Heart left ventricle (tissue), 16 donors: ENCODE results near the gene ADA. TPM values are rescaled to one million over a fixed set of nuclear protein-coding genes. Genes with fewer than 3 reads are reported as not detected.

ENCODE experiments used
- ATAC-seq, 4 donors: fragments of 200-7000 bp; cut with Tn5 transposase; one replicate each; pipeline ENCODE4 v1.9.1; 2020 to 2022; ENCODE audit warnings: moderate library complexity in 4 of 4, mild to moderate bottlenecking in 3 of 4, moderate number of reproducible peaks in 1 of 4
- DNase-seq, 5 donors: peaks; one replicate each; pipeline ENCODE4 v3.0.0-alpha.2; 2020
- H3K27ac ChIP-seq, 12 donors: fragments of 200-600 bp; sonication (generic) in 4 of 12; one replicate each; pipeline versions ENCODE4 v1.5.0 to v1.8.0; 2016 to 2022; ENCODE audit warnings: mild to moderate bottlenecking in 2 of 12
- H3K27me3 ChIP-seq, 9 donors: fragments of 200-600 bp; sonication (generic) in 2 of 9; one replicate each; pipeline versions ENCODE4 v1.5.1 to v1.8.0; 2016 to 2022; ENCODE audit warnings: mild to moderate bottlenecking in 3 of 9
- H3K36me3 ChIP-seq, 9 donors: fragments of 200-600 bp; sonication (generic) in 2 of 9; one replicate each; pipeline versions ENCODE4 v1.5.0 to v1.8.0; 2018 to 2022; ENCODE audit warnings: mild to moderate bottlenecking in 2 of 9
- H3K4me1 ChIP-seq, 12 donors: fragments of 200-600 bp; sonication (generic) in 4 of 12; one replicate each; pipeline versions ENCODE4 v1.5.0 to v1.8.0; 2016 to 2022; ENCODE audit warnings: mild to moderate bottlenecking in 3 of 12
- H3K4me3 ChIP-seq, 12 donors: fragments of 200-600 bp; sonication (generic) in 4 of 12; one replicate each; pipeline versions ENCODE4 v1.5.0 to v1.8.0; 2017 to 2022; ENCODE audit warnings: mild to moderate bottlenecking in 9 of 12, moderate library complexity in 4 of 12
- H3K9me3 ChIP-seq, 12 donors: fragments of 200-600 bp; sonication (generic) in 4 of 12; one replicate each; pipeline versions ENCODE4 v1.5.0 to v1.8.0; 2016 to 2022; ENCODE audit warnings: mild to moderate bottlenecking in 1 of 12
- CTCF ChIP-seq, 12 donors: fragments of 200-600 bp; sonication (generic) in 4 of 12; IDR thresholded peaks; one replicate each; pipeline versions ENCODE4 v1.5.0 to v1.8.0; 2018 to 2022; ENCODE audit warnings: antibody characterized with exemption in 12 of 12, mild to moderate bottlenecking in 5 of 12
- POLR2A ChIP-seq, 2 donors: fragments of 450-650 bp; IDR thresholded peaks; one replicate each; pipeline ENCODE4 v1.6.1; 2017; ENCODE audit warnings: antibody characterized with exemption in 2 of 2, mild to moderate bottlenecking in 2 of 2, moderate library complexity in 2 of 2
- WGBS, 4 donors: extraction: QIAGEN DNeasy Blood & Tissue Kit in 2 of 4; methylation state at CpG; one replicate each; pipeline versions ENCODE4 v1.1.5 to v1.1.7; 2013 to 2018; 5-methylcytosine and 5-hydroxymethylcytosine counted together
- intact Hi-C, 10 donors: fragments of 100-400 bp; cut with DNase I; formaldehyde crosslinking; loops; one replicate each; pipeline versions ENCODE4 v1.11.1 to v1.14.2; 2022
- polyA plus RNA-seq, 2 donors: library from polyadenylated mRNA; stranded (reverse); fragments of 200-250 nt; gene quantifications; one replicate each; pipeline ENCODE4 v1.2.3, GENCODE V29; 2013
- total RNA-seq, 9 donors: library from RNA; depleted of rRNA in 2 of 9; stranded (reverse); fragments of >200 nt in 2 of 9; fragmentation: NEBNext Ultra II Directional in 3 of 9; extraction: Animal tissue kit (Norgen Biotek cat#: 25700) in 3 of 9; gene quantifications; one replicate each; pipeline versions ENCODE4 v1.1.0 to v1.2.4, GENCODE V29; 2016 to 2023
- donor health status: ischemic (EF 13 %, LVEDD 7.1; RV severe dilation, severe dysfunction).
- donor health status: healthy with polysubstance abuse.
- donor health status: DM: no; HTN: yes; CAD: no.
- donor health status: DM: no; HTN: no; CAD: no.
- donor health status: ischemic (EF 25% LVEDD 6.9; RV normal size, moderate dysfunction).
- donor health status: ischemic (EF 25% LVEDD 5.7; RV mildly dilated, moderate dysfunction).
- donor health status: healthy.
- donor health status: DM: yes; HTN: yes; CAD: no.
- donor health status: ischemic (EF 35%, LVEDD 5.7; RV mildly dilated, moderate dysfunction).
- donor health status: nonischemic (EF 11% LVEDD 7.7; RV severe dilation, severe dysfunction).
- donor health status: DM: yes; HTN: yes; CAD: no.
- donor health status: PGD.
- donor health status: ischemic (EF 29% LVEDD 5.4; RV normal size, mild dysfunction).
- donor health status: nonischemic (EF 23%, LVEDD 6.1; RV moderate dilation, normal function).

ADA gene
- total and polyA plus RNA-seq, 11 donors = 2.5 to 11.5 (median 6.4) TPM

- TF ChIP-seq CTCF (IDR thresholded peaks at IDR 0.05) (no peak), POLR2A (IDR thresholded peaks at IDR 0.05) (no peak)
- DNase-seq = no peak
- WGBS, 4 donors = 59 to 72% (median 68%) methylated on average over 3 of the region's 3 CpGs
- no peak overlapping the region for H3K4me3 ChIP-seq
- intact Hi-C loops = no loop called here
- no peaks in the 10 kb centered on the region for H3K9me3 ChIP-seq
- no peaks in the 10 kb centered on the region for H3K27me3 ChIP-seq
- peak overlapping the region in 5 of 12 donors; percentile 5 to 49 (median 17) for H3K27ac ChIP-seq
- H3K4me1 ChIP-seq = peaks cover 3 to 62% (median 29%) of the 10 kb centered on the region in 12 donors
- no peak for ATAC-seq
- peaks cover 0 to 31% (median 13%) of the 10 kb centered on the region in 9 donors for H3K36me3 ChIP-seq
These were observed 18.2 kb downstream of the ADA start for GRCh38 chr20:44633187-44633810.

GRCh38 chr20:44632103-44632752 is 19.3 kb downstream of the ADA start:
- H3K27ac ChIP-seq = peak overlapping the region in 3 of 12 donors; percentile 4 to 20 (median 14)
- no peak for ATAC-seq

GRCh38 chr20:44630297-44630696 is 21.2 kb downstream of the ADA start:
- no peak overlapping the region for H3K27ac ChIP-seq
- H3K4me3 ChIP-seq = no peak overlapping the region
- ATAC-seq (no peak), DNase-seq (no peak)
- peaks cover 0 to 50% (median 14%) of the 10 kb centered on the region in 9 donors for H3K36me3 ChIP-seq
- intact Hi-C loops = no loop called here
- WGBS, 4 donors = 95 to 97% (median 96%) methylated on average over 5 of the region's 5 CpGs
- TF ChIP-seq POLR2A (IDR thresholded peaks at IDR 0.05) = no peak
- TF ChIP-seq CTCF (IDR thresholded peaks at IDR 0.05) = no peak
- H3K4me1 ChIP-seq = peaks cover 0 to 33% (median 17%) of the 10 kb centered on the region in 12 donors
- H3K9me3 ChIP-seq = no peaks in the 10 kb centered on the region
- H3K27me3 ChIP-seq = no peaks in the 10 kb centered on the region

More at GRCh38 chr20:44632103-44632752, 19.3 kb downstream of the ADA start:
- intact Hi-C loops = no loop called here
- H3K9me3 ChIP-seq = no peaks in the 10 kb centered on the region
- no peak for DNase-seq
- H3K4me1 ChIP-seq = peaks cover 0 to 52% (median 23%) of the 10 kb centered on the region in 12 donors
- no peaks in the 10 kb centered on the region for H3K27me3 ChIP-seq
- H3K36me3 ChIP-seq = peaks cover 0 to 41% (median 17%) of the 10 kb centered on the region in 9 donors
- TF ChIP-seq CTCF (IDR thresholded peaks at IDR 0.05) (no peak), POLR2A (IDR thresholded peaks at IDR 0.05) (no peak)
- H3K4me3 ChIP-seq = no peak overlapping the region
- WGBS, 4 donors = 50 to 62% (median 54%) methylated on average over 8 of the region's 8 CpGs

GRCh38 chr20:44629542-44629941 is 22.0 kb downstream of the ADA start:
- peaks cover 0 to 50% (median 16%) of the 10 kb centered on the region in 9 donors for H3K36me3 ChIP-seq
- ATAC-seq = peak in 1 of 4 donors; percentile 14
- H3K27ac ChIP-seq = no peak overlapping the region
- intact Hi-C loops = no loop called here
- TF ChIP-seq POLR2A (IDR thresholded peaks at IDR 0.05) = no peak
- H3K9me3 ChIP-seq = no peaks in the 10 kb centered on the region
- no peak overlapping the region for H3K4me3 ChIP-seq
- peaks cover 0 to 31% (median 16%) of the 10 kb centered on the region in 12 donors for H3K4me1 ChIP-seq
- DNase-seq = no peak
- H3K27me3 ChIP-seq = no peaks in the 10 kb centered on the region
- WGBS, 4 donors = 62 to 77% (median 71%) methylated on average over 10 of the region's 10 CpGs
